Activated CD8-positive, alpha-beta memory T cell treated with anti-CD3 and anti-CD28 coated beads, Interleukin-2, amount 10 ng/mL, durations not matched to agents 7 days and 5 days (primary cell): ENCODE measurements around the gene ARHGAP6. TPM values are rescaled to one million over a fixed set of nuclear protein-coding genes. Genes with fewer than 3 reads are reported as not detected.
"Not testable (repeated sequence)": the region's sequence is repeated elsewhere in the genome, so short reads cannot be mapped to it uniquely, and the experiment has no call there.

Experiments
- ATAC-seq: fragments of 150-1000 bp; cut with Tn5 transposase; one replicate; pipeline ENCODE4 v1.10.0; 2021; ENCODE audit warnings: moderate library complexity
- CTCF ChIA-PET: fragments of 350-600 bp; sonication (Branson Sonifier 250); formaldehyde crosslinking; loops from one replicate; lab custom pipeline; 2021; ENCODE audit warnings: antibody characterized with exemption; lab: Charles Lee
- DNase-seq: peaks from one replicate; pipeline ENCODE4 v3.0.0-alpha.2; 2020
- H3K27ac Mint-ChIP-seq: one replicate; pipeline ENCODE4 v1.8.0; 2021; ENCODE audit warnings: mild to moderate bottlenecking, mixed read lengths
- H3K27me3 Mint-ChIP-seq: one replicate; pipeline ENCODE4 v1.8.0; 2021; ENCODE audit warnings: mixed read lengths
- H3K36me3 Mint-ChIP-seq: one replicate; pipeline ENCODE4 v1.8.0; 2021; ENCODE audit warnings: mild to moderate bottlenecking, mixed read lengths
- H3K4me1 Mint-ChIP-seq: one replicate; pipeline ENCODE4 v1.8.0; 2021; ENCODE audit warnings: mixed read lengths
- H3K4me3 Mint-ChIP-seq: one replicate; pipeline ENCODE4 v1.8.0; 2021; ENCODE audit warnings: mild to moderate bottlenecking, moderate library complexity, mixed read lengths
- H3K9me3 Mint-ChIP-seq: one replicate; pipeline ENCODE4 v1.8.0; 2022; ENCODE audit warnings: low read depth, mixed read lengths
- total RNA-seq, 2 experiments: library from RNA; stranded (reverse); gene quantifications; one replicate each; pipeline ENCODE4 v1.2.3, GENCODE V29; 2021

Gene ARHGAP6
- total RNA-seq, 2 experiments from 2014 or later: not detected

DNA sequence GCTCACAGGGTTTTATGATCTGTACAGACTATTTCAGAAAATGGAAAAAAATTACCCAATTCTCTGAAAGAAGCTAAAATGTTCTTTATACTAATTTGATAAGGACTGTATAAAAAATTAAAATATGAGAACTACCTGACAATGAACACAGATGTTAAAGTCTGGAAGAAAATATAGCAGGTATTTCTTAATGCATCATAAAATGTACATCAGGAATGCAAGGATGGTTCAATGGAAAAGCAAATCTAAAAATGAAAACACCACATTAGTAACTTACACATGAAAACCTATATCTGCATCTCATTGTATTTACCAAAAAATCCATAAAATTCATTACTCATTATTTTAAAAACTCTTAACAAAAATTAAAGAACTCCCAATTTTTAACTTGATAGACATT is 39.4 kb downstream of the ARHGAP6 start:
- no peaks in the 10 kb centered on the region for H3K9me3 Mint-ChIP-seq
- CTCF ChIA-PET: no interaction called here
- ATAC-seq: no peak

DNA sequence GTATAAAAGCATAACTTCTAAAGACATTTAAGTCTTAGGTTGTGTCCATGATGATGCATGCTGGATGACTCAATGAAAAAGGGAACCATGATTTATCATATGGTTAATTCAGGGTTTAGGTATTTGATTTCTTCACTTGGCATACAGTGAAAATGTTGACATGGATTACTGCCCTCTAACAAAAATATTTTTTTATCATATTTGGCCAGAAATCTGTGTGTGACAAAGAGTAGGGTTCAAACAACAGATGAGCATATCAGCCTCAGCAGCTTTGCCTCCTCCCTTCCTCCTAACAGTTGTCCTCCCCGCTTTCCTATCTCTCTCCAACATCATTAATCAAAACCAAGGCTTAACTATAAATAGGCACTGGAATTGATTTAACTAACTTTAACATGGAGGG is 46.3 kb downstream of the ARHGAP6 start:
- Mint-ChIP-seq H3K27ac (no peak overlapping the region), H3K36me3 (no peaks in the 10 kb centered on the region), H3K27me3 (peaks cover 4% of the 10 kb centered on the region), H3K4me3 (no peak overlapping the region), H3K4me1 (no peaks in the 10 kb centered on the region), H3K9me3 (no peaks in the 10 kb centered on the region)
- ATAC-seq (no peak), DNase-seq (no peak)
- CTCF ChIA-PET: no interaction called here

More for the DNA sequence above, 39.4 kb downstream of the ARHGAP6 start:
- H3K27ac Mint-ChIP-seq: no peak overlapping the region
- no peak for DNase-seq
- no peaks in the 10 kb centered on the region for H3K4me1 Mint-ChIP-seq
- no peaks in the 10 kb centered on the region for H3K36me3 Mint-ChIP-seq
- H3K4me3 Mint-ChIP-seq: no peak overlapping the region
- no peaks in the 10 kb centered on the region for H3K27me3 Mint-ChIP-seq

DNA sequence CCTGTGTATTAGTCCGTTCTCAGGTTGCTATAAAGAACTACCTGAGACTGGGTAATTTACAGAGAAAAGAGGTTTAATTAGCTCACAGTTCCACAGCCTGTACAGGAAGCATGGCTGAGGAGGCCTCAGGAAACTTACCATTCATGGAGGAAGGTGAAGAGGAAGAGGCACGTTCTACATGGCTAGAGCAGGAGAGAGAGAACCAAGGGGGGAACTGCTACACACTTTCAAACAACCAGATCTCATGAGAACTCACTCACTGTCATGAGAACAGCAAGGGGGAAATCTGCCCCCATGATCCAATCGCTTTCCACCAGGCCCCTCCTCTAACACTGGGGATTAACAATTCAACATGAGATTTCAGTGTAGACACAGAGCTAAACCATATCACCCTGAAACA is 51.5 kb downstream of the ARHGAP6 start:
- DNase-seq, H3K27ac Mint-ChIP-seq, ATAC-seq, H3K4me1 Mint-ChIP-seq, H3K9me3 Mint-ChIP-seq, H3K4me3 Mint-ChIP-seq, H3K36me3 Mint-ChIP-seq, H3K27me3 Mint-ChIP-seq: not testable (repeated sequence)
- CTCF ChIA-PET: interaction anchor here (0.9 kb wide), 1 partner anchor 14 kb away, joined by 4 read pairs; no protein-coding TSS in a partner anchor

DNA sequence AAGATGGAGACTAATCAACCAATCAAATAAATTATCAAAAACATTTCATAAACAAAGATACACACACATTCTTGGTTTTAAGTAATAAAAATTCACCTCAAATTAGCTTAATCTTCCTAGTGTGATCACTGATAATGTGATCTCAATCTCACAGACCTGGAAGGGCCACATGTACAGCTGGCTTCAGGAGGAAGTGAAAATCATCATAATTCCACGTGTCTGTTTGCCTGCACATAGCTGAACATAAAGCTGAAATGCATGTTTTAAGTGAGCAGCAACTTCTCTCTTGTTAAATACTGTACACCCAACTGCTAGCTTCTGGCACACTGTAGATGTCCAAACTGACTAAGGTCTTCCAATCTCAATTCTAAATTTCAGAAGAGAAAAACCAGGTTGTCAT is 53.8 kb downstream of the ARHGAP6 start:
- Mint-ChIP-seq H3K27ac (no peak overlapping the region), H3K4me1 (no peaks in the 10 kb centered on the region), H3K36me3 (no peaks in the 10 kb centered on the region), H3K4me3 (no peak overlapping the region), H3K9me3 (no peaks in the 10 kb centered on the region), H3K27me3 (peaks cover 4% of the 10 kb centered on the region)
- CTCF ChIA-PET: no interaction called here
- no peak for DNase-seq
- ATAC-seq: no peak

DNA sequence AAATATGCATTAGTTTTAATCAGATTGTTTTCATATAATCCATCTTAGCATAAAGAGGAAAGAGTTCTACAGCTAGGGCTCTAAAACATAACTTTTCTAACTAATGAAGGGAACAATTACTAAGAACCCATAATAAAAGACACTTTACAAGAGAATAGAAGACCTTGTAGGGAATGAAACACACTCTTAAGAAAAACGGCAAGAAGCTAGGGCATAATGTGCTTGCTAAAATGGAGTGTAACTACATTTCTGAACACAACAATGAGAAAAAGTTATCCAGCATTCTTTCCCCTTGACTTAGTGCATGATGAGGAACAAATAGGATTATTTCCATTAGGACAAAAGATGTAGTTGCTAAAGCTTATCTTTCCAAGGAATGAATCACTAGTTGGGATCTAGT is 54.6 kb downstream of the ARHGAP6 start:
- Mint-ChIP-seq H3K36me3 (no peaks in the 10 kb centered on the region), H3K9me3 (no peaks in the 10 kb centered on the region), H3K27me3 (peaks cover 4% of the 10 kb centered on the region), H3K27ac (no peak overlapping the region), H3K4me3 (no peak overlapping the region), H3K4me1 (no peaks in the 10 kb centered on the region)
- DNase-seq (no peak), ATAC-seq (no peak)
- CTCF ChIA-PET: no interaction called here

DNA sequence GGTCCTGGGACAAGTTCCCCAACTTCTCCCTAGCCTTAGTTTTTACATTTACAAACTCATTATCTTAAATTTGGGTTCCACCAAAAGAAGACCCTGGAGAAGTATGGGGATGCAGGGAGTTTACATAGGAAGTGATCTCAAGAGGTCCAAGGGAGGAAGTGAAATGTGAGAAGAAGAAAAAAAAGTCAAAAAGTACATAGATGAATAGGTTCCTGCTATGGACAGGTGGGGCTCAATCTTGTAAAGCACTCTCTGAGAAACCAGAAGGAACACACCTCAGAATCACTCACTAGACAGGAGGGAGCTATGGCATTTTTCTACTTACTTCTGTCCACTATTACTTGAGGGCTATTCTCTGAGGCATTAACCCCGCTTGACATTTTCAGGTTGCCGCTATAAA is 56.6 kb downstream of the ARHGAP6 start:
- DNase-seq: no peak
- no peaks in the 10 kb centered on the region for H3K9me3 Mint-ChIP-seq
- no peak for ATAC-seq
- no peaks in the 10 kb centered on the region for H3K36me3 Mint-ChIP-seq
- CTCF ChIA-PET: no interaction called here
- H3K27ac Mint-ChIP-seq: no peak overlapping the region
- peaks cover 7% of the 10 kb centered on the region for H3K27me3 Mint-ChIP-seq
- no peaks in the 10 kb centered on the region for H3K4me1 Mint-ChIP-seq
- no peak overlapping the region for H3K4me3 Mint-ChIP-seq

DNA sequence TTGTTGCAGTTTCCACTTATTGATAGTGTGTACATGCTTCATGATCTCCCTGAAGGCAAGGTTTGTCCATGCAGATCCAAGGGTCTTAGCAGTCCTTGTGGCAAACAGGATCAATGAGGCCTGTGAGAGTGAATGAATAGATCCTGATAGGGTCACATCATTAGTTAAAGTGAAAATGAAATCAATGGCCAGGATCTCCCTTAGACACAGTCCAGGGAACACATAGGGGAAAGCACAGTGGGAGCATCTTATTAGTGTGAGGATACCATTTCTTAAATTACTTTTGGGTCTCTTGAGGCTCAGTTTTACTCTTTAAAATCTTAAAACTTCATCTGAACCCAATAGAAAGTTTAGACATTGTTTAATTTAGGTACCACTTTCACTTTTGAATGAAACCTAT is 59.3 kb downstream of the ARHGAP6 start:
- no peaks in the 10 kb centered on the region for H3K4me1 Mint-ChIP-seq
- no peaks in the 10 kb centered on the region for H3K36me3 Mint-ChIP-seq
- no peak for DNase-seq
- H3K27me3 Mint-ChIP-seq: peaks cover 4% of the 10 kb centered on the region
- no peak for ATAC-seq
- no peak overlapping the region for H3K27ac Mint-ChIP-seq
- H3K4me3 Mint-ChIP-seq: no peak overlapping the region
- CTCF ChIA-PET: no interaction called here
- H3K9me3 Mint-ChIP-seq: no peaks in the 10 kb centered on the region

DNA sequence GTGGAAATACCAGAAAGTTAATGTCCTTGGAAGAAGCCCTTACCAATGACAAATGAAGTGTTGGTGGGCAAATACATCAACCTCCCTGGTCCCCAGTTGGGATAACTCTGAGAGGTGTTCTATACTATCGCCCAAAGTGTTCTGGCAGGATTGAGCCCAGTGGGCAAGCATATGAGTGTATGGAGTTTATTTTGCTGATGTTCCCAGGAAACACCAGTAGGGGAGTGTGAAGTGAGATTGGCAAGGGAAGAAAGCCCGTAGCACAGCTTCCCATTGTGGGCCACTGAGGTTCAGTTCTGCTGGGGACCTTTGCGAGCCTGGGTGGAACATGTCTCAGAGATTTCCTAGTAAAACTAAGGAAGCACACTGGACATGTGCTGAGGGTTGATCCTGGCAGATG is 65.1 kb downstream of the ARHGAP6 start:
- Mint-ChIP-seq H3K9me3 (no peaks in the 10 kb centered on the region), H3K4me1 (no peaks in the 10 kb centered on the region), H3K27me3 (peaks cover 15% of the 10 kb centered on the region), H3K27ac (no peak overlapping the region), H3K4me3 (no peak overlapping the region), H3K36me3 (no peaks in the 10 kb centered on the region)
- ATAC-seq (no peak), DNase-seq (no peak)
- CTCF ChIA-PET: interaction anchor here (1.0 kb wide), 1 partner anchor 14 kb away, joined by 4 read pairs; no protein-coding TSS in a partner anchor

DNA sequence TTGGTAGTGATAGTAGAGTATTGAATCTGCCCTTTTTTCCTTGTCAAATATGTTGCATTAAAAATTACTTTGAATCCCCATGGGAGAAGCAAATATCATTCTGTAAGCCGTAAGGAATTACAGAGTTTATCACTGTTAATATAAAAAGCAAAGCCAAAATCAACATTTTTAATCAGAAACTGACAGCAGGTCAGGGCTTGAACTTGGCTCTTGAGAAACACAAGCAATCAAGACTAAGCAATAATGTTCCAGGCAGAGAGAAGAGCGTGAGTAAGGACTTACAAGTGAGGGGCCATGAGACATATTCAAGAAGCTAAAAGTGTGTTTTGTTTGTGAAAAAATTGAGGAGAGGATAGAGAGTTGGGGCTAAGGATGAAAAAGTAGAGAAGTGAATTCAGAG is 68.2 kb downstream of the ARHGAP6 start:
- no peak overlapping the region for H3K4me3 Mint-ChIP-seq

DNA sequence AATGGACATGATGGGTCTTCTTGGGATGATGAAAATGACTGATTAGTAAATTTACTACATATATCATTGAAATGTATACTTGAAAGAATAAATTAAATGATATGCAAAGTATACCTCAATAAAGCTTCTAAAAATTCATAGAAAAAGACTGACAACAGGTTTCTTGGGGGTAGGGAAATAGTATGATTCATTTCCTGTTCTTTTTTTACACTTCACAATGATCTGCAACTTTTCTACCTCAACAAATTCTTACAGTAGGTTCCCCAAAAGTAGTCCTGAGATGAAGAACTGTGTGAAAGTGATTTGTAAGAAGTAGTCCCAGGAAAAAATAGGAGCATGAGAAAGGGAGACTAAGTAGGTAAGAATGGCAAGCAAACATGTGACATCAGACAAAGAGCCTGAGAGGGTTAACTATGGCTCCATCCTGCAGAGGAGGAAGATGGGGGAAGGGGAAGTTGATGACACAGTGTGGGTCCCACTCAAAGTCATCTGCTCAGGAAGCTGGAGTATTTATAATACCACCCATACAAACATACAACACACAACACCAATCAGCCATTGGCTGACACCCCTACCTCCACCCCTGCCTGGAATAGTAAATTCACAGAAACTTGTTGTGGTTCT is 73.9 kb downstream of the ARHGAP6 start:
- CTCF ChIA-PET: no interaction called here
- DNase-seq (peak; percentile 36), ATAC-seq (peak; percentile 60)
- no peaks in the 10 kb centered on the region for H3K36me3 Mint-ChIP-seq
- peaks cover 12% of the 10 kb centered on the region for H3K4me1 Mint-ChIP-seq
- peaks cover 20% of the 10 kb centered on the region for H3K27me3 Mint-ChIP-seq
- no peaks in the 10 kb centered on the region for H3K9me3 Mint-ChIP-seq
- no peak overlapping the region for H3K4me3 Mint-ChIP-seq
- H3K27ac Mint-ChIP-seq: peak overlapping the region; percentile 86

More for the DNA sequence above, 68.2 kb downstream of the ARHGAP6 start:
- ATAC-seq: no peak
- CTCF ChIA-PET: no interaction called here
- H3K4me1 Mint-ChIP-seq: no peaks in the 10 kb centered on the region
- no peaks in the 10 kb centered on the region for H3K9me3 Mint-ChIP-seq
- DNase-seq: no peak
- H3K27me3 Mint-ChIP-seq: peaks cover 18% of the 10 kb centered on the region
- no peaks in the 10 kb centered on the region for H3K36me3 Mint-ChIP-seq
- H3K27ac Mint-ChIP-seq: no peak overlapping the region

DNA sequence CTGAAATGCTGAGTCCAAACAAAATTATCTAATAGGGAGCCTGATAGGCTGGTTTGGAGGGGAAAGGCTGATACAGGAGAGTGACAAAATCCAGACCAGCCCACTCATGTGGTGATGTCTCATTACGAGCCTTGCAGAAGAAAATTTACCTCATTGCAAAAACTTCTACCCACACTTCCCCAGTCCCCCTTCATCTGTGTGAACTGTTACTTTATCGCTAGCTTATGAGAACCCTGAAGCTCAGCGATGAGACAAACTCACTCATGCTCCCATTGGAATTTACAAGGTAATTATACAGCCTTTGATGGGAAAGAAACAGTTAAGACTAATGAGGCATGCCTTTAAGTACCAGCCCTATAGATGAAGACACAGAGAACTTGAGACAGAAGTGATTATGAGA is 76.1 kb downstream of the ARHGAP6 start:
- Mint-ChIP-seq H3K4me3 (no peak overlapping the region), H3K4me1 (peaks cover 12% of the 10 kb centered on the region), H3K27me3 (peaks cover 11% of the 10 kb centered on the region), H3K27ac (no peak overlapping the region), H3K36me3 (no peaks in the 10 kb centered on the region), H3K9me3 (no peaks in the 10 kb centered on the region)
- no peak for ATAC-seq
- CTCF ChIA-PET: no interaction called here
- no peak for DNase-seq

DNA sequence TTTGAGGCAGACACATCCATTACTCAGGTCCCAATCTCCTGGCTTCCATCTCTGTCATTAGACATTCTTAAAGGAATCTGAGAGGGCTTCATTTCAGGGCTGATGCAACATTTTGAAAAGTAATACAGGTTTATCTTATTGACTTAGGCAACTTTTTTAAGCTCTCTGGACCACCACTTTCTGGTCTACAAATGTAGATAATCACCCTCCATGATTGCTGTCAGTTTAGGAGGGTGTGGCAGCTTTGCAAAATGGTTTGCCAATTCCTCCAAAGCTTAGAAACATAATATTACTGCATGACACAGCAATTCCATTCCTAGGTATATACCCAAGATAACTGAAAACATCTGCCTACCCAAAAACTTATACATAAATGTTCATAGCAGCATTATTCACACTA is 77.6 kb downstream of the ARHGAP6 start:
- H3K27ac Mint-ChIP-seq: no peak overlapping the region
- H3K36me3 Mint-ChIP-seq: no peaks in the 10 kb centered on the region
- peaks cover 11% of the 10 kb centered on the region for H3K27me3 Mint-ChIP-seq
- no peaks in the 10 kb centered on the region for H3K9me3 Mint-ChIP-seq
- no peak for DNase-seq
- peaks cover 12% of the 10 kb centered on the region for H3K4me1 Mint-ChIP-seq
- H3K4me3 Mint-ChIP-seq: no peak overlapping the region
- ATAC-seq: no peak
- CTCF ChIA-PET: no interaction called here

DNA sequence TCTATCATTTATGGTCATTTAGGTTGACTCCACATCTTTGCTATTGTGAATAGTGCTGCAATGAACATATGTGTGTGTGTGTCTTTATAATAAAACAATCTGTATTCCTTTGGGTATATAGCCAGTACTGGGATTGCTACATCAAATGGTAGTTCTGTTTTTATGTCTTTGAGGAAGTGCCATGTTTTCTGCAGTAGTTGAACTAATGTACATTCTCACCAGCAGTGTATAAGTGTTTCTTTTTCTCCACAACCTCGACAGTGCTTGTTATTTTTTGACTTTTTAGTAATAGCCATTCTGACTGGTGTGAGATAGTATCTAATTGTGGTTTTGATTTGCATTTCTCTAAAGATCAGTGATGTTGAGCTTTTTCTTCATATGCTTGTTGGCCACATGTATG is 80.5 kb downstream of the ARHGAP6 start:
- H3K27me3 Mint-ChIP-seq: peaks cover 11% of the 10 kb centered on the region
- no peak for ATAC-seq
- no peak overlapping the region for H3K4me3 Mint-ChIP-seq
- H3K9me3 Mint-ChIP-seq: no peaks in the 10 kb centered on the region
- DNase-seq: no peak
- H3K27ac Mint-ChIP-seq: no peak overlapping the region
- CTCF ChIA-PET: no interaction called here
- H3K36me3 Mint-ChIP-seq: no peaks in the 10 kb centered on the region
- H3K4me1 Mint-ChIP-seq: peaks cover 3% of the 10 kb centered on the region

DNA sequence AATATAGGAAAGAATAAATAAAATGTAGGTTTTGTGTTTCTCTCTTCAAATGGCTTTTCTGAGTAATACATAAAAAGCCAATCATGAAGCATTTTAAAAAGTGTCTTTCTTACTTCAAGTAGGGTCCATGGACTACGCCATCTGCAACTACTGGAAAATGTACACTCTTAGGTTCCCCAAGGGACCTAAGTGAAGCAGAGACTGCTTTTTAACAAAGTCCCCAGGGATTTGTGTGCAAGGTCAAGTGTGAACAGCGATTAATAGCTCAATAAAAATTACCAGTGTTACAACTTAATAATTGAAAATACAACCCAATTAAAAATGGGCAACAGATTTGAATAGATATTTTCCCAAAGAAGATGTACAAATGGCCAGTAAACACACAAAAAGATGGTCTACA is 84.9 kb downstream of the ARHGAP6 start:
- CTCF ChIA-PET: no interaction called here
- H3K4me3 Mint-ChIP-seq: no peak overlapping the region
- ATAC-seq (no peak), DNase-seq (no peak)
- no peaks in the 10 kb centered on the region for H3K4me1 Mint-ChIP-seq
- H3K36me3 Mint-ChIP-seq: no peaks in the 10 kb centered on the region
- no peaks in the 10 kb centered on the region for H3K9me3 Mint-ChIP-seq
- no peak overlapping the region for H3K27ac Mint-ChIP-seq
- H3K27me3 Mint-ChIP-seq: peaks cover 3% of the 10 kb centered on the region
